Measurements from ENCODE around the gene CLCN7. TPM values are rescaled to one million over a fixed set of nuclear protein-coding genes. Genes with fewer than 3 reads are reported as not detected.

Gene CLCN7
- total RNA-seq, 1 experiment from 2014 or later: 60.0 TPM

GRCh38 chr16:1508494-1509187 is 33.8 kb upstream of the CLCN7 start:
- ChIA-PET CTCF (no interaction called here), POLR2A (no interaction called here)
- Mint-ChIP-seq H3K9me3 (ENCODE audit: unreplicated experiment) (no peaks in the 10 kb centered on the region), H3K4me3 (ENCODE audit: unreplicated experiment) (no peak overlapping the region), H3K36me3 (ENCODE audit: insufficient read depth, unreplicated experiment) (peaks cover 4% of the 10 kb centered on the region), H3K27ac (ENCODE audit: low read depth, unreplicated experiment) (no peak overlapping the region), H3K4me1 (ENCODE audit: insufficient read depth, unreplicated experiment) (no peaks in the 10 kb centered on the region), H3K27me3 (ENCODE audit: insufficient read depth, unreplicated experiment) (no peaks in the 10 kb centered on the region)
- TF ChIP-seq, protein P1, sequence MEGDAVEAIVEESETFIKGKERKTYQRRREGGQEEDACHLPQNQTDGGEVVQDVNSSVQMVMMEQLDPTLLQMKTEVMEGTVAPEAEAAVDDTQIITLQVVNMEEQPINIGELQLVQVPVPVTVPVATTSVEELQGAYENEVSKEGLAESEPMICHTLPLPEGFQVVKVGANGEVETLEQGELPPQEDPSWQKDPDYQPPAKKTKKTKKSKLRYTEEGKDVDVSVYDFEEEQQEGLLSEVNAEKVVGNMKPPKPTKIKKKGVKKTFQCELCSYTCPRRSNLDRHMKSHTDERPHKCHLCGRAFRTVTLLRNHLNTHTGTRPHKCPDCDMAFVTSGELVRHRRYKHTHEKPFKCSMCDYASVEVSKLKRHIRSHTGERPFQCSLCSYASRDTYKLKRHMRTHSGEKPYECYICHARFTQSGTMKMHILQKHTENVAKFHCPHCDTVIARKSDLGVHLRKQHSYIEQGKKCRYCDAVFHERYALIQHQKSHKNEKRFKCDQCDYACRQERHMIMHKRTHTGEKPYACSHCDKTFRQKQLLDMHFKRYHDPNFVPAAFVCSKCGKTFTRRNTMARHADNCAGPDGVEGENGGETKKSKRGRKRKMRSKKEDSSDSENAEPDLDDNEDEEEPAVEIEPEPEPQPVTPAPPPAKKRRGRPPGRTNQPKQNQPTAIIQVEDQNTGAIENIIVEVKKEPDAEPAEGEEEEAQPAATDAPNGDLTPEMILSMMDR (IDR thresholded peaks at IDR 0.05; ENCODE audit: unreplicated experiment): no peak
- BruUV-seq (replicated peaks): no TSS peak
- intact Hi-C loops (cut with micrococcal nuclease): no loop called here
- no peak for DNase-seq (ENCODE audit: unreplicated experiment)

- no peak for DNase-seq (ENCODE audit: unreplicated experiment)
- Mint-ChIP-seq H3K4me1 (ENCODE audit: insufficient read depth, unreplicated experiment) (no peaks in the 10 kb centered on the region), H3K4me3 (ENCODE audit: unreplicated experiment) (no peak overlapping the region), H3K9me3 (ENCODE audit: unreplicated experiment) (no peaks in the 10 kb centered on the region), H3K27me3 (ENCODE audit: insufficient read depth, unreplicated experiment) (no peaks in the 10 kb centered on the region), H3K36me3 (ENCODE audit: insufficient read depth, unreplicated experiment) (peaks cover 4% of the 10 kb centered on the region), H3K27ac (ENCODE audit: low read depth, unreplicated experiment) (no peak overlapping the region)
- ChIA-PET POLR2A (no interaction called here), CTCF (interaction anchor here (0.6 kb wide), 1 partner anchor 19 kb away, joined by 3 read pairs; no protein-coding TSS in a partner anchor)
- no TSS peak for BruUV-seq (replicated peaks)
- TF ChIP-seq, protein P1 (IDR thresholded peaks at IDR 0.05; ENCODE audit: unreplicated experiment): no peak
- intact Hi-C loops (cut with micrococcal nuclease): no loop called here
Measured at GRCh38 chr16:1506494-1507213, 31.8 kb upstream of the CLCN7 start.

GRCh38 chr16:1505912-1506311 is 31.1 kb upstream of the CLCN7 start:
- Mint-ChIP-seq H3K27ac (ENCODE audit: low read depth, unreplicated experiment) (no peak overlapping the region), H3K36me3 (ENCODE audit: insufficient read depth, unreplicated experiment) (peaks cover 4% of the 10 kb centered on the region), H3K4me3 (ENCODE audit: unreplicated experiment) (no peak overlapping the region), H3K4me1 (ENCODE audit: insufficient read depth, unreplicated experiment) (no peaks in the 10 kb centered on the region), H3K27me3 (ENCODE audit: insufficient read depth, unreplicated experiment) (no peaks in the 10 kb centered on the region), H3K9me3 (ENCODE audit: unreplicated experiment) (no peaks in the 10 kb centered on the region)
- intact Hi-C loops (cut with micrococcal nuclease): no loop called here
- CTCF ChIA-PET: no interaction called here
- POLR2A ChIA-PET: no interaction called here
- no peak for DNase-seq (ENCODE audit: unreplicated experiment)
- TF ChIP-seq, protein P1 (IDR thresholded peaks at IDR 0.05; ENCODE audit: unreplicated experiment): no peak
- no TSS peak for BruUV-seq (replicated peaks)

DNA sequence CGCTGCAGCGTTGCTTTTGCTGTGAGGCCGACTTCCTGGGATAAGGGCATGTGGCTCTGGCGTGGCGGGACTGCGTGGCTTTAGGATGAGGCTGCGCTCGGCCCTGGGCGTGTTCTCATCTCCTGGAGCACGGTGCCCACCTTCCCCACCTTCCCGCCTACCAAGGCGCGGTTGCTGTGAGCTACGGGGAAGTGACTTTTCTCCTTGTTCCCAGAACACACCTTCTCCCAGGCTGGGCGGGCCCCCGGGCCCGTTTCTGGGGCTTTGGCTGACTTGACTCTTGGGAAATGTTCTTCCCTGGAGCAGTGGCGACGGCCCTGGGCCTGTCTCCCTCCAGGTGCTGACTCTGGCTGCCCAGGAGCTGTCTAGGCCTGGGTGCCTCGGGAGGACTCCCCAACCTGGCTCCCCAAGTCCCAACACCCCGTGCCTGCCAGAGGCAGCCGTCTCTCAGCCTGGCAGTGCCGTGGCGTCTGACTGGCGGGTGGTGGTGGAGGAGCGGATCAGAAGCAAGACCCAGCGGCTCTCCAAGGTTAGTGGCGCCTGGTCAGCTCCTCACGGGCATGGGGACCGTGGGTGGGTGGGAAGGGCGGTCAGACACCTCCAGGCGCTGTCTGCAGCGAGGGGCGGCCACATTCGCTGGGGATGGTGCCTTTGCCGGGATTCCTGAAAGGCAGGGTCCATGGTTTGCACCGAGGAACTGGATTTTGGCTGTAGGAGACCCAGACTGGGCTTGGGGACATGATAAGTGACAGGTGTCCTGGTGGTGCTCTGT is 30.4 kb upstream of the CLCN7 start:
- Mint-ChIP-seq H3K27me3 (ENCODE audit: insufficient read depth, unreplicated experiment) (no peaks in the 10 kb centered on the region), H3K4me1 (ENCODE audit: insufficient read depth, unreplicated experiment) (no peaks in the 10 kb centered on the region), H3K27ac (ENCODE audit: low read depth, unreplicated experiment) (no peak overlapping the region), H3K4me3 (ENCODE audit: unreplicated experiment) (no peak overlapping the region), H3K9me3 (ENCODE audit: unreplicated experiment) (no peaks in the 10 kb centered on the region), H3K36me3 (ENCODE audit: insufficient read depth, unreplicated experiment) (no peaks in the 10 kb centered on the region)
- intact Hi-C loops (cut with micrococcal nuclease): no loop called here
- TF ChIP-seq, protein P1 (IDR thresholded peaks at IDR 0.05; ENCODE audit: unreplicated experiment): no peak
- BruUV-seq (replicated peaks): no TSS peak
- CTCF ChIA-PET: interaction anchor here (0.6 kb wide), 1 partner anchor 203 kb away, joined by 4 read pairs; no protein-coding TSS in a partner anchor
- no peak for DNase-seq (ENCODE audit: unreplicated experiment)
- POLR2A ChIA-PET: no interaction called here
